HG02870 (cell line): ENCODE data around the gene WNT8B.

Experiments used
- ATAC-seq: cut with Tn5 transposase; IDR thresholded peaks from one replicate; pipeline ENCODE4 v1.9.1; 2021; ENCODE audit warnings: mild to moderate bottlenecking, moderate library complexity; ENCODE audit not compliant: unreplicated experiment

The WNT8B gene, protein sequence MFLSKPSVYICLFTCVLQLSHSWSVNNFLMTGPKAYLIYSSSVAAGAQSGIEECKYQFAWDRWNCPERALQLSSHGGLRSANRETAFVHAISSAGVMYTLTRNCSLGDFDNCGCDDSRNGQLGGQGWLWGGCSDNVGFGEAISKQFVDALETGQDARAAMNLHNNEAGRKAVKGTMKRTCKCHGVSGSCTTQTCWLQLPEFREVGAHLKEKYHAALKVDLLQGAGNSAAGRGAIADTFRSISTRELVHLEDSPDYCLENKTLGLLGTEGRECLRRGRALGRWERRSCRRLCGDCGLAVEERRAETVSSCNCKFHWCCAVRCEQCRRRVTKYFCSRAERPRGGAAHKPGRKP

DNA sequence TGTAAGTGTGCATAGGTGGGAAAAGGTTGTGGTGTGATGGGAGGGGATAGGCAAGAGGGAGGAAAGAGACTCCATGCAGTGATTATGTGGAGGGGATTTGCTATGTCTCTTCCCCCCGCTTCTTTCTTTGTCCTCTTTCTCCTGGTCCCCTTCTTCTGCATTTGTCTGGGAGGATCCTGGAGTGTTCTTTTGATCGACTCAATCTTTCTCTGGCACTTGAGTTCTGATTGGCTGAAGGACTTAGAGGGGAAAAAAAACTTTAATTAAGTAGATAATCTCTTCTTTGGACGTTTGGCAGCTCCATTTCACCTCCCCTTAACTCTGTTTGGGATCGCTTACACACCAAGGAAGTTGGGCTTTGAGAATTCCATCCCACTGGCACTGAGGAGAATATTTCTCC lies at the start of gene WNT8B:
WNT8B (plus strand) TSS at position 301 of the 400 bp plus-strand sequence. CDS start 160 bp downstream, outside the sequence.
- no peak for ATAC-seq

DNA sequence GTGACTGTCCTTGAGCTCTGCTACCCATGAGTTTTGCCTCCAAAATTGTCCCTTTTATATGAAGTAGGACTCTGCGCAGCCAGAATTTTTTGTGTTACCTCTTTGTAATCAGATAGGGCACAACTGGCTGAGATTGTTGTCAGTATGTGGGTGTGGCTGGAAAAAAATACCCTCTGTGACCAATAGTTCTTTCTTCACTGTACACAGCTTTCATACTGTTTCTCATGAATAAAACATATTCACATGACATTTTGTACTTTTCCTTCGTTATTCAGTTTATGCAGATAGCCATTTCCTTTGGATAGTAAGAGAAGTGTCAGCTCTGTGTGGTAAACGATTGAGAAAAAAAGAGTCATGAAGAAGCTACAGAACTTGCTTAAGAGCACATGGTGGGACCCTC lies 49.6 kb upstream of the WNT8B start:
- ATAC-seq: no peak

DNA sequence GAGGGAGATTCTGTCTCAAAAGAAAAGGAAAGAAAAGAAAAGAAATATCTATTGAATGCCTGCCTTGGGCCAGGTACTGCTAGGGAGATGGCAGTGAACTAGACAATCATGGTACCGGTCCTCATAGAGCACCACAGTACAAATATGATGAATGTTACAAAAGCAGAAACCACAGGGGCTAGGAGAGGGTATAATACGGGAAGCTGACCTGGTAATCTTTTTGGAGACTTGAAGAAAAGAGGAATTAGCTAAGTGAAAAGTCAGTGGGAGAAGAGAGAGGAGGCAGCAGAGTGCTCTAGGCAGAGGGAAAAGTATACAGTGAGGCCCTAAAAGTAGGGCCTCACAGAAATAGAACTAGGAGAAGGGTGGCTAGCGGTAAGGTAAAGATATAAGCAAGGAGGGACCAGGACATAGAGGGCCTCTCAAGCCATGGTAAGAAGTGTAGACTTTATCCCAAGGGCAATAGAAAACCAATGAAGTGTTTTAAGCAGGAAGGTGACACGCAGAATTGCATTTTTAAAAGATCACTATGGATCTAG lies 42.8 kb upstream of the WNT8B start:
- ATAC-seq: no peak

DNA sequence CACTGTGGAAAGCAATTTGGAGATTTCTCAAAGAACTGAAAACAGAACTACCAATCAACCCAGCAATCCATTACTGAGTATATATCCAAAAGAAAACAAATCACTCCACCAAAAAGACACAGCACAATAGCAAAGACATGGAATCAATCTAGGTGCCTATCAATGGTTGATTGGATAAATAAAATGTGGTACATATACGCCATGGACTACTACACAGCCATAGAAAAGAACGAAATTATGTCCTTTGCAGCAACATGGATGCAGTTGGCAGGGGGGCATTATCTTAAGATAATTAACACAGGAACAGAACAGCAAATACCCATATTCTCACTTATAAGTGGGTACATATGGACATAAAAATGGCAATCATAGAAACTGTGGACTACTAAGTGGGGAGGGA lies 35.4 kb upstream of the WNT8B start:
- no peak for ATAC-seq

DNA sequence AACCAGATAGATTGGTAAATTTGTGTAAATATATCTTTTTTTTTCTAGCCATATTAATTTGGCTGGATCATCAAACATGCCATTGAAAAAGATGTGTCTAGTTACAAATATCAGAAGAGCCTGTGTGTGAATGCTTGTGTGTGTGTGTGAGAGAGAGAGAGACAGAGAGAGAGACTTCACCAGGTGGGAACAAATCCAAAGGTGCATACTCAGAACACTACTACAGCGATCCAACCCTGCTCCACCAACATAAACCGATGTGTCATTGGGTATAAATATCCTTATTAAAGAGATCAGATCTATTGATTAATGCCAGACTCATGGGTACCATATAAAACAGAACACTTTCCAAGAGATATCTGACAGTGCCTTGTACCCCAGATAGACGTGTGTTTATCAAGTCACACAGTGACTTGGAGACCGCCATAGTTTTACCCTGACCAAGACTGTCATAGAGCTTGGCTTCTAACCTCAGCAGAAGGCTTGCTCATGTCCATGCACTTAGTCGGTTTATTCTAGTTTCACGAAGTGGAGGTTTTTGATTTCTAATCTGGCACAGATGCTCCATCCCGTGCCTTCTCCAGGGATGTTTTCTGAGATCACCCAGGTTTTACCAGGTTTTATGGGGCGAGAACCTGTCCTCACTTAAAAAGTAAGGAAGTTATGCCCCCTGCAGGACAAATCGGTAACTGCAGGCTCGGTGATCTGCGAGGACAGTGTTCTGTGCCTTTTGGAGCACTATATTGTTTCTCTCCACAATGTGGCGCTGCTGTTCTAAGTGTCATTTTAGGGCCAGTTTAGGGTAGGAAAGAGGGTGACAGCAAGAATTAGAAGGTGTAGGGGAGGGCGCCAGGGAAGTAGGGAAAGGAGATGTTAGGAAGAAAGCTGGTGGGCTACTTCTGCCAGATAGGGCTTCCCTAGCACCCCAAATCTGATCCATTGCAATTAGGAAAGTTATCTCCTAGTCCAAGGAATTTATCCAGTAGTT lies 29.3 kb upstream of the WNT8B start:
- no peak for ATAC-seq

DNA sequence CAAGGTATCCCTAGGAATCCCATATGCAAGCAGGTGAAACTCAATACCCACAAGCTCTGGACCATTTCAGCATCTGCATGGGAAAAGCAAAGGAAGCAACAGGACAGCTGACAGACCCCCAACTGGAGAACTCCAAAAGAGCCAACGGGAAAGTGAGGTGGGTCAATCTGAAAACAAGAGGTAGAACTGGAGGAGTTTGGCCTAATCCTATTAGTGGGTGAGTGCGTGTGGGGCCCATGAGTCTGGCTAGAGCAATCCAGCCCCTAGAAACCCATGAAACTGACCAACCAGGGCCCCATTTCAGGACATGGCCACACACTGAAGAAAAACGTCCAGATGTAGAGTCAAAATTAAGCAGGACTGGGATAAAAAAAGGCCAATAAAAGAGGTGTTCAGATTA lies 26.6 kb upstream of the WNT8B start:
- ATAC-seq: no peak

DNA sequence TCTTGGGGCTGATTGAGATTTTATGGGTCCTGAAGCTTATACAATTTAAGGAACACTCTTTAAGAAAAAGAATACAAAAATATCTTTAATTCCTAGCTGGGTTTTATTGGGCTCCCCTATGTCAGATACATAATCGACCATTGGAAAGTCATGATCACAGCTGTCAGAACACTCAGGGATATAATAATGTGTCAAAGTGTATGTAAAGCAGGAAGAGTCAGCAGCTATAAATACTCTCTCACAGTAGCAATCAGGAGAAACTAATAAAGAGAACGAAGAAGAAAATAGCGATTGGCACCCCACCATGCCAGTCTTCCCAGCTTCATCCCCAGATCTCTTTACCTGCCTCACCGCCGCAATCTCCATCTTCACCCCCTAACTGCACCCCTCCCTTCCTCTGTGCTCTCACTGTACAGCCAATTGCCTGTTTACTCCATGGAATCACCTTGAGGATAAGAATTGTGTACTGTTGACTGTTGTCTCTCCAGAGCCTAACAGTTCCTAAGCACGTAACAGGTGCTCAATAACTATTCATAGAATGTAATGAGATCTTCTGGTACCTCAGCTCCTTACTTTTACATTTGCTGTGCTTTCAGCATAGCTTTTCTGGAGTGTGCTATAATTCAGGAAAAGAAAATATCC lies 24.0 kb upstream of the WNT8B start:
- no peak for ATAC-seq

DNA sequence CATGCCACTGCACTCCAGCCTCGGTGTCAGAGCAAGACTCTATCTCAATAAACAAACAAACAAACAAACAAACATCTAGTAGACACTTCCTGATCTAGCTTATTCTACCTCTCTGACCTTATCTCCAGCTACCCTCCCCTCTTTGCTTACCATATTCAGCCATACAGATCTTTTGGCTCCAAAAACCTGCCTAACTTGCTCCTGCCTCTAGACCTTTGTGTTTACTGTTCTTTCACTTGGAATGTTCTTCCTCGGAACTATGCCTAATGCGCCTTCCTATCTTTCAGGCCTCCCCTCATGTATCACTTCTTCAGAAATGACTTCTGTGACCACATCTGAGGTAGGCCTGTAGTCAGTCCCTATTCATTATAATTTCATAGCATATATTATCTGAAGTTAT lies 20.3 kb upstream of the WNT8B start:
- no peak for ATAC-seq

DNA sequence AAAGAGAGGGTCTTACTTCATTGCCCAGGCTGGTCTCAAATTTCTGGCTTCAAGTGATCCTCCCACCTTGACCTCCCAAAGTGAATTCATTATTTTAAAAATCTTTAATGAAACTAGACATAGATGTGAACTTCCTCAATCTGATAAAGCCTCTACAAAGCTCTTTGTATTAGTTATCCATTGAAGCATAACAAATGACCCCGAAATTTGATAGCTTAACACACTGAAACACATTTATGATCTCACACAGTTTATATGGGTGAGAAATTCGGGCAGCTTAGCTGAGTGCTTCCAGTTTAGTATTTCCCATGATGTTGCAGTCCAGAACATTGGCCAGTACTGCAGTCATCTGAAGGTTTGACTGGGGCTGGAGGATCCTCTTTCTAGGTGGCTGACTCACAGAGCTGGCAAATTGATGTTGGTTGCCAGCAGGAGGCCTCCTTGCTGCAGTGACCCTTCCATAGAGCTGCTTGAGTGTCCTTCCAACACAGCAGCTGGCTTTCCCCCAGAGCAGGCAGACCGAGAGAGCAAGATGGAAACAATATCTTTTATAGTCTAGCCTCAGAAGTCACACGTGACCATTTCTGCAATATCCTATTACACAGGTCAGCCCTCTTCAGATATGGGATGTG lies 16.6 kb upstream of the WNT8B start:
- no peak for ATAC-seq

DNA sequence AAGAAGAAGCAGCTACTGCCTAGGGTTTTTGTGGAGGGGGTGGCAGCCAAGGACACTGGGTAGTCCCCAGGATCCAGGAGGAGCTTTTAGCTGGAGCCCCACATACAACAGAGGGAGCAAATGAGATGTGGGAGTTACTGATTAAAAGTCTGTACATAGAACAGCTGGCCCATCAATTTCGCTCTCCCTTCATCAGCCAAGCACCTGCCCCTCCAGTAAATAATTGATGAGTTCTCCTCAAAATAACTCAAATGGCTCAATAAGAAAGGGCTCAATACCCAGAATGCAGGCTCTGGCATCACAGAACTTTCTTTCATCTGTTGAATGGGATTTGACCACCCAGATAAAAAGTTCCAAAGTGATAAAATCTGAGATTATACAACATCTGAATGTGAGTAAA lies 15.1 kb upstream of the WNT8B start:
- no peak for ATAC-seq

DNA sequence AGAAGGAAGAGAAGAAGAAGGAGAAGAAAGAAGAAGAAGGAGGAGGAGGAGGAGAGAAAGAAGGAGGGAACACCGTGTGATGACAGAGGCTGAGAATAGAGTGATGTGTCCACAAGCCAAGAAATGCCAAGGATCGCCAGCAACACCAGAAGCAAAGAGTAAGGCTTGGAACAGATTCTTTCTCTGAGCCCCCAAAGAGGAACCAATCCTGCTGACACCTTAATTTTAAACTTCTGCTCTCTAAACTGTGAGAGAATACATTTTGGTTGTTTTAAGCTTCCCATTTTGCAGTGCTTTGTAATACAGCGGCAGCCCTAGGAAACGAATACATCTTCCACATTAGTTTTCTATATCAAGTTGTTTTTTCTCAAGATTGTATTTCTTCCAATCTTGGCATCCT lies 13.9 kb upstream of the WNT8B start:
- ATAC-seq: no peak

DNA sequence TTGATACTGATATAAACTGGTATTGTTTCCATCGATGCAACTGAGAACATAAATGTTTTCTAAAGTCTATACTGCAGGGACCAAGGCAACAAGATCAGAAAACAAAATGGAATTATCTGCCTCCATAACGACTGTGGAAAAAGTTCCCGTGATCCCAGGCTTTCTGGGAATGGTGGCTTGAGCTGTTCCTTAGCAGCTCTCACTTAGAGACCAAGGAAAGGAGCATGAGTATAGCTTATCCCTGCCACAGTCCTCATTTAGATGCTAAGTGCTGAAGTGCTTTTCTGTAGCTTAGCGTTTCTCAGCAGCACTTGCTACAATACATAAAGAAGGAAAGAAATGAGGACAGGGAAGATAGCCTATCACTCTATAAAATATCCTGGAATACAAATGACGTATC lies 5.5 kb downstream of the WNT8B start:
- ATAC-seq: no peak

DNA sequence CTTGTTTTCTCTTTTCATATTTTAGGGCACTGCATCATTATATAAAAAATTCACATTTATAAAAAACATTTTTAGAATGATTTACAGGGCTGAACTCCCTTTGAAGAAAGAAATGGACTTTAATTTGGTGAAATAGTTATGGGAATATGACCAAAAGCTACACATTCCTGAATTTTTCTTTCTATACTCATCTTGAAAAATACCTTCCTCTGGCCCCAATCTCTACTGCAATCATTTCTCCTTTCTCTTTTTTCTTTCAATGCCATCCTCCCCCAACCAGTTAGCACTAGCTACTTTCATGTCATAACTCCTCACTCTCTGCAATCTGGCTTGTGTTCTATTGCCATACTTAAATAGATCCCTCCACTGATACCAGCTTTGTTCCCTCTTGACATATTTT lies 6.2 kb downstream of the WNT8B start:
- ATAC-seq: no peak

DNA sequence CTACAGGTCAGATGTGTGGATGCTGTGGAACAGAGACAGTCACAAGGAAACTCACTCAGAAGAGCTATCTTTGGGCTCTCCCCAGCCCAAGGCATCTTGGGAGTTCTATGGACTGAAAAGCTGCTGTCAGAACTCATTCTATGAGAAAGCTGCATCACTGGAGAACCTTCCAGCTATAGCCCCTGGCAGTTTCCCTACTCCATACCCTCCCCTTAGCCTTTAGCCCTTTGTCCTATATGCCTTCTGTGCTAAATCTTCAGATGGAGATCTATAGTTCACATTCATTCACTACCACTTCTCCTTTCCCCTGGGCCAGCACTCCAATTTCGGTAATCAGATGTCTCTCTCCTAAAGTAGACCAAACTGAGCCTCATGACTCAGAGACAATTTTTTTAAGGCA lies 6.9 kb downstream of the WNT8B start:
- ATAC-seq: no peak

DNA sequence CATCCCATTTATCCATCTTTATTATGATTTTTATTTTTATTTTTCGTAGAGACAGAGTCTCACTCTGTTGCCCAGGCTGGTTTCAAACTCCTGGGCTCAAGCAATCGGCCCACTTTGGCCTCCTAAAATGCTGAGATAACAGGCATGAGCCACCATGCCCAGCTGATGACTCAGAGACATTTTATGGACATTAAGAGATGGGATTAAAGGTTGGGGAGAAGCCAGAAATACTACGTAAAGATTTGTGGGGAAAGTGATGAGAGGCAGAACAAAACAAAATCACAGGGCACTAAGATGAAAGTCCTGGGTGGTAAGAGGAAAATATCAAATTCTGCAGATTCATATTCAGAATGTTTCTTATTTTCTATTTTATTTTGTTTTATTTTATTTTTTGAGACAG lies 7.6 kb downstream of the WNT8B start:
- ATAC-seq: no peak

DNA sequence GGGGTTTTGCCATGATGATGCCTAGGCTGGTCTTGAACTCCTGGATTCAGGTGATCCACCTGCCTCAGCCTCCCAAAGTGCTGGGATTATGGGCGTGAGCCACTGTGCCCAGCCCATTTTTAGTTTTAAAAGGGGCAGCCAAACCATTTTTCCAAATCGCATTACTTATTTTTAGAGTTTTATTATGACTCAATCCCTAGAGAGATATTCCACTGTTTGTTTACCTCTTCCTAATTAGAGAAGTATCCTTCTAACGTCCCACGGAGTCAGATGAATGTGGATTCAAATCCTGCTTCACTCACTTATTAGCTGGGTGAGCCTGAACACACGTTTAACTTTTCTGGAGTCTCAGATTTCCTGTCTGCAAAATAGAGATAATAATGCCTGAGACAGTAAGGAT lies 15.2 kb downstream of the WNT8B start:
- ATAC-seq: no peak

DNA sequence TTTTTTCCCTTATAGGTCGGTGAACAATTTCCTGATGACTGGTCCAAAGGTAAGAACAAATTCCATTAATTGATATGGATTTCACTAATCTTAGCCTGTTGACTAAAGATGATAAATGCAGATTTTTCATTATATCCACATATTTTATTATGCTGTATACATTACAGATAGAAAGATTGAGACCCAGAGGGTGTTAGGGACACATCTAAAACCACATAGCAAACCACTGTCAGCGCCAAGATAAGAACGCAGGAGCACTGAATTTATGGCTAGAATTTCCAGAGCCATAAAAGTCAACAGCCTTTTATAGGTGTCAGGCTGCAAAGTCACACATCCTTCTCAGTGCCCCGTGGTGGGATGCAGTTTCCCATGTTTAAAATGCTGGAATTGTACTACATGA lies 16.2 kb downstream of the WNT8B start:
- no peak for ATAC-seq

DNA sequence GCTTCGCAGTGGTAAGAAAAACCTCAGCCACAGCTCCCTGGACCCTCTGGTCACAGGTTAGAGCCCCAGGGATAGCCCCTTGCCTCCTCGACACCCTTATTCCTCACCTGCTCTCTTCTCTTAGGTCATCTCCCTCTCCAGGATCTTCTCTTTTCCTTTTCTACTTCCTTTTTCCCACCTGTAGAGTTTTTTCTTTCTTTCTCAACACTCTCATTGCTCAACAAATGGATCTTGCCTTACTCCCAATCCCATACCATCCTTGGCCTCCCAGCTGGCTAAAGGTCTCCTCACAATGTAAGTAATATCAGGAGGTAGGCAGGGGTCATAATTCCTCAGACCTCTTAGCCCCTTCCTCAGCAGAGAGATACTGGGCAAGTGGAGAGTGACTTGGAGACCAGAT lies 17.2 kb downstream of the WNT8B start:
- ATAC-seq: no peak

DNA sequence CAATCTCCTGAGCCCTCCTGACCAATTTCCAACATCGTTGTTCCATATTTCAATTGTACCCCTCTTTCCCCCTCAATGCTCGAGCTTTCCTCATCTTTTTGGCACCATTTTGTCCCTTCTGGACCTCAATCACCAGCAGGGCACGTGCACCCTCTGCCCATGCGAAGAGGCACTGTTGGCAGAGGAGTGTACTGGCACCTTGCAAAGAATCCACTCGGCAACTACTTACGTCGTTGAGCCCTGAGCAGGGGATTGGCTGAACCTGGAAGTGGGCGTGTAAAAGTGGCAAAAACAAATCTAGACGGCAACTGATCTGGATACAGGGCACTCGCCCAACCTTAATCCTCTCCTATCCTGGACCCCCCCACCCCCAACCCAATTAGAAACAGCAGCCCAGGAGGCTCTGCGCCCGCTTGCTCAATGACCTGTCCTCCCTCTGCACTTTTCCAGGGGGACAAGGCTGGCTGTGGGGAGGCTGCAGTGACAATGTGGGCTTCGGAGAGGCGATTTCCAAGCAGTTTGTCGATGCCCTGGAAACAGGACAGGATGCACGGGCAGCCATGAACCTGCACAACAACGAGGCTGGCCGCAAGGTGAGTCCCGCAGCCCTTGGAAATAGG lies 18.8 kb downstream of the WNT8B start:
- ATAC-seq: peak; percentile 98

DNA sequence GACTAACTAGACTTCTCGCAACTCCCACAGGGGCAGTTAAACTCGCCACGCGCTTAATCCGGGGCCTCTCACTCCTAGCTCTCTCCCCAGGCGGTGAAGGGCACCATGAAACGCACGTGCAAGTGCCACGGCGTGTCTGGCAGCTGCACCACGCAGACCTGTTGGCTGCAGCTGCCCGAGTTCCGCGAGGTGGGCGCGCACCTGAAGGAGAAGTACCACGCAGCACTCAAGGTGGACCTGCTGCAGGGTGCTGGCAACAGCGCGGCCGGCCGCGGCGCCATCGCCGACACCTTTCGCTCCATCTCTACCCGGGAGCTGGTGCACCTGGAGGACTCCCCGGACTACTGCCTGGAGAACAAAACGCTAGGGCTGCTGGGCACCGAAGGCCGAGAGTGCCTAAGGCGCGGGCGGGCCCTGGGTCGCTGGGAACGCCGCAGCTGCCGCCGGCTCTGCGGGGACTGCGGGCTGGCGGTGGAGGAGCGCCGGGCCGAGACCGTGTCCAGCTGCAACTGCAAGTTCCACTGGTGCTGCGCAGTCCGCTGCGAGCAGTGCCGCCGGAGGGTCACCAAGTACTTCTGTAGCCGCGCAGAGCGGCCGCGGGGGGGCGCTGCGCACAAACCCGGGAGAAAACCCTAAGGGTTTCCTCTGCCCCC lies 19.5 kb downstream of the WNT8B start:
- ATAC-seq: no peak
